Nucleus accumbens (tissue), 56 donors: ENCODE measurements around the gene SAT1.

Experiments
- DNase-seq, 56 donors: peaks; one replicate each; lab custom pipeline; 2025; lab: John Stamatoyannopoulos, UW

SAT1 gene

DNA sequence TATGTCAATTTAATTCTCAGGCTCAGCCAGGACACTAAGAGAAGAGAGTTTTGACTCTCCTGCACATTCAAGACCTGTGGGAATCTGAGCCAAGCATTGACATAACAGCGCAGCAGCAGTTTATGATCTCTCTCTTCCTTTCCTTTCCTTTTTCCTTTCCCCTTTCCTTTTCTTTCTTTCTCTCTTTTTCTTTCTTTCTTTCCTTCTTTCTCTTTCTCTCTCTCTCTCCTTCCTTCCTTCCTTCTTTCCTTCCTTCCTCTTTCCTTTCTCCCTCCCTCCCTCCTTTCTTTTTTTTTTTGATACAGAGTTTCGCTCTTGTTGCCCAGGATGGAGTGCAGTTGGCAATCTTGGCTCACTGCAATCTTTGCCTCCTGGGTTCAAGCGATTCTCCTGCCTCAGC is 21.6 kb downstream of the SAT1 start:
- no peak for DNase-seq

DNA sequence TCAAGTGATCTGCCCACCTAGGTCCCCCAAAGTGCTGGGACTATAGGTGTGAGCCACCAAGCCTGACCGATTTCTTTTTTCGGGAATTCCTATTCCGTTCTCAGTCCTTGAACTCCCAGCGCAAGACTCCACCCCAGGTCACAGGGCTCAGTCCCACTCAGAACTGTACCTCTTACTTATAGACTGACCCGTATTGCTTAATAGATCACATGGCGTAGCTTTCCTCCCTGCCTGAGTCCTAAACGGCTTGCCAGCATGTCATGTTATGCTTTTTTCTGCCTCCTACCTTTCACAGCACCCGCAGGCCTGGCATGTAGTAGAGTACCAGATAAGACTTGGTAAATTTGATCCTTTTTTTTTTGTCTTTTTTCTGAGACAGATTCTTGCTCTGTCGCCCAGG is 22.4 kb downstream of the SAT1 start:
- no peak for DNase-seq

DNA sequence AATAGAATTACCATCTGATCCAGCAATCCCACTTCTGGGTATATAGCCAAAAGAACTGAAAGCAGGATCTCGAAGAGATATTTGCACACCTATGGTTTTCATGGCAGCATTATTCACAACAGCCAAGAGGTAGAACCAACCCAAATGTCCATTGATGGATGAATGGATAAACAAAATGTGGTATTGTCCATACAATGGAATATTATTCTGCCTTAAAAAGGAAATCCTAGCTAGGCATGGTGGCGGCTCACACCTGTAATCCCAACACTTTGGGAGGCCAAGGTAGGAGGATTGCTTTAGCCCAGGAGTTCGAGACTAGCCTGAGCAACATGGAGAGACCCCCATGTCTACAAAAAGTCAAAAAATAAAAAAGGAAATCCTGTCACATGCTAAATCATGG is 27.3 kb downstream of the SAT1 start:
- DNase-seq: no peak

DNA sequence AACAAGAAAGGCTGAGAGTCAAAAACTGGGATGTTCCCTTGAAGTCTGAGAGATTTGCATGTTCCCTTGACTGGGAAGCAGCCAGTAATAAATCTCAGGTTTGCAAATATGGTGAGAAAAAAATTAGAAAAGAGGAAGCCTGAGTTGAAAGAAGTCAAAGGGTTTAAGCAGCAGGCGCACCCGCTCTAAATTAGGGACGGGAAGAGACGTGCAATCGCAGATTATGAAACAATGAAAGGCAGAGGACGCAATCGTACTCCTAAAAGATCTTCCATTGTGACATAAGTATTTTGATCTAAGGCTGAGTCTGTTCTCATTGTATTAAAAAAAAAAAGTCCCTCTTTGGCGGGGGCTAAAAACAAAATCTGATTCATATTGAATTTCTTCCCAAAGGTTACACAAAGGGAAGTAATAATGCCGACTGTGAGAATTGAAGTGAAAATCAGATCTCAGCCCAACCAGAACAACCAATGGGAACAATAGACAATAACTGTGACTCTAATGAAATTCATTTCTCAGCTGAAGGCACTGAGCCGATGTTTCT is 28.2 kb downstream of the SAT1 start:
- peak in 8 of 56 donors; percentile 0 to 25 (median 4) for DNase-seq

DNA sequence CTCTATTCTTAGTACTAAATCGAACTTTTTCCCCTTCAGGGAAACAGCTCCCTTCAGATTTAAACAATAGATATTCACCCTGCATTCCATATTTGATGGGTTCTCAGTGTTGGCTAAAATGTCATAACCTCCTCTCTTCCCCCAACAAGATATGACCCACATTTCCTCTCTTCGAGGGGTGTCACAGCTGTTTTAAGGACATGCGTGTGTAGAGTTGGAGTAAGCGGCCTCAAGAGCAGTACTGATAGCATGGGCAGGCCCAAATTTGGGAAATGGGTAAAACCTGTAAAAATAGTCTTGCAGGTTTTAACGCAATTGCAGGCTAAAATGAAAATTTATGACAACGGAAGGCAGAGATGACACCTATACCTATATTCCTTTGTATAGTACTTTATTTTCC is 28.7 kb downstream of the SAT1 start:
- DNase-seq: peak in 1 of 56 donors; percentile 27

DNA sequence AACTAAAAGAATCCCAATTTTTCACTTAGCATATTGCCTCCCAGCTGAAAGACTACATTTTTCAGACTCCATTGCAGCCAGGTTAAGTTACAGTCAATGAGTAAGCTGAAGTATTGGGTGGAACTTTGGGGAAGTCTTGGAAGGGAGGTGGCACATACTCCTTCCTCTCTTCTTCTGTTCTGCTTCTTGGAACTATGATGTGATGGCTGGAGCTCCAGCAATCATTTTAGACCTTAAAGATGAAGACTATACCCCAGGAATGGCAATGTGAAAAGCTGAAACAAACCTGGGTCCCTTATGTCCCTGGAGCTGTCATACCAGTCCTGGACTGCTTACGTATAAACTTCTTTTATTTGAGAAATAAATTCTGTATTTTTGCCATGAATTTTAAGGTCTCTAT is 30.8 kb downstream of the SAT1 start:
- no peak for DNase-seq

DNA sequence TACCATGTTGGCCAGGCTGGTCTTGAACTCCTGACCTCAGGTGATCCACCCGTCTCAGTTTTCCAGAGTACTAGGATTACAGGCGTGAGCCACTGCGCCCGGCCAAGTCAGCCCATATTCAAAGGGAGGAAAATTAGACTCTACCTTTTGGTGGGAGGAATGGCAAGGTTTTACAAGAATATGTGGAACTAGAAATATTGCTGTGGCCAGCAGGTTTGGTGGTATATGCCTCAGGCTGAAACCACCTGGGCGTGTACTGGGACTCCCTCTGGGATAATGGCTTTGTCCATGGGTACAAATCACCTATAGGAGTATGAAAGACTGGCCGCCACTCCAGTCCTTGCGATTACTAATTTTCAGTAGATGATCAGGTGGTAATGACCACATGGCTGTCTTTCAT is 32.4 kb downstream of the SAT1 start:
- DNase-seq: no peak

DNA sequence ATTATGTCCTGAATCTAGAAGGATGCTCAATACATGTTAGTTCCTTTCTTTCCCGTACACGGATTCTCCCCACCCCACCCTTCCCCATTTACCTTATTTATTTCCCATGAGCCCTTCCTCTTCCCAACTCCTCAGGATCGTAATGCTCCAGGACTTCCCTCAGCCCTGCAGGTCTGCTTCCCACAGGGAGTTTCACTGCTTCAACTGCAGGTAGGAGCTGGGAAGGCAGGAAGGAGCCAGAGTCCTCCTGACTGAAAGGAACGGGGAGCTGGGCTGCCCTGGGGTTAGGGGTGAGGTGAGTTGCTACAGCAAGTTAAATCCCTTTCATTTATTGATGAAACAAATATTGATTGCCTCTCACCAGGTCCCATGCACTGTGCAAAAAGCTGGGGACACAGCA is 33.2 kb downstream of the SAT1 start:
- DNase-seq: no peak

DNA sequence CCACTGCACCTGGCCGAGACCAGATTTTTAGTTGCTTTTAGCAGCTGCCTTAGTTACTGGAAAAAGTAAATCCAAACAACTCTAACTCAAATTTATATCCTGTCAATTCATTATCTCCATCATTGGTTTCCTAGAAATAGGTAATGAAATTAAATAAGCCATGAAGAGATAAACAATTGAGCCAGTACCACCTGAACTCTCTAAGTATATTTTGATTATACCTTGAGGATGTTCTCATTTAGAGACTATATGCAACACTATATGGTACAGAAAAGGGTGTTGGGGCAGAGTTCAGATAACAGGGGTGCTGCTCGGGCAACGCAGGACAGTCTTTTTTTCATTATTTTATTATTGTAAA is 35.0 kb downstream of the SAT1 start:
- no peak for DNase-seq

DNA sequence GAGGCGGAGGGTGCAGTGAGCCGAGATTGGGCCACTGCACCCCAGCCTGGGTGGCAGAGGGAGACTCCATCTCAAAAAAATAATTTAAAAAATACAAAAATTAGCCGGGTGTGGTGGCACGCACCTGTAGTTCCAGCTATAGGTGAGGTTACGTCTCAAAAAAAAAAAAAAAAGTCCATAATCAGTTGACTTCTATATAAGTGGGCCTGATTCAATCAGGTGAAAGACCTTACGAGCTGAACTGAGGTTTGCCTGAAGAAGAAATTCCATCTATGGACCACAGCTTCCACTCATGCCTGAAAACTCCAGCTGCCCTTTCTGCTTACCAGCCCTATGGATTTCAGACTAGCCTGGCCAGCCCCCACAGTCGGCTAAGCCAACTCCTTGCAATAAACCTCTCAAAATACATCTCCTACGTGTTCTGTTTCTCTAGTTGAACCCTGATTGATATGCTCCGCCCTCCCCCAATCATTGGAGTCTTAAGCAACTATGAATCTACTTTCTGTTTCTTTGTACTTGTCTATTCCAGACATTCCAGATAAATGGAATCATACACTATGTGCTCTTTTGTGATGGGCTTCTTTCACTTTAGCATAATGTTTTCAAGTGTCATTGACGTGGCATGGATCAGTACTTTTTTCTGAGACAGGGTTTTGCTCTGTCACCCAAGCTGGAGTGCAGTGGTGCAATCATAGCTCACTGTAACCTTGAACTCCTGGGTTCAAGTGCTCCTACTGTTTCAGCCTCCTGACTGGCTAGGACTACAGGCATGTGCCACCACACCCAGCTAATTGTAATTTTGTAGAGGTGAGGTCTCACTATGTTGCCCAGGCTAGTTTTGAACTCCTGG is 36.6 kb downstream of the SAT1 start:
- DNase-seq: no peak

DNA sequence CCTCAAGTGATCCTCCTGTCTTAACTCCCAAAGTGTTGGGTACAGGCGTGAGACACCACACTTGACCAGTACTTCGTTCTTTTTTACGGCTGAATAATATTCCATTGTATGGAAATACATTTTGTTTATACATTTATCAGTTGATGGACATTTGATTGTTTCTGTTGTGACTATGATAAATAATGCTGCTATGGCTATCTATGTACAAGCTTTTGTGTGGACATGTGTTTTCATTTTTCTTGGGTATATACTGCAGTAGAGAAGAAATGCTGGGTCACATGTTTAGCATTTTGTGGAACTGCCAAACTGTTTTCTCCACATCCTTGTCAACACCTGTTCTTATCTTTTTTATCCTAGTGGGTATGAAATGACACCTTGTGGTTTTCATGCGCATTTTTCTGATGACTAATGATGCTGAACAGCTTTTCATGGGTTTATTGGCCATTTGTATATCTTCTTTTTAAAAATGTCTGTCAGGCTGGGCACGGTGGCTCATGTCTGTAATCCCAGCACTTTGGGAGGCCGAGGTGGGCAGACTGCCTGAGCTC is 37.3 kb downstream of the SAT1 start:
- DNase-seq: no peak

DNA sequence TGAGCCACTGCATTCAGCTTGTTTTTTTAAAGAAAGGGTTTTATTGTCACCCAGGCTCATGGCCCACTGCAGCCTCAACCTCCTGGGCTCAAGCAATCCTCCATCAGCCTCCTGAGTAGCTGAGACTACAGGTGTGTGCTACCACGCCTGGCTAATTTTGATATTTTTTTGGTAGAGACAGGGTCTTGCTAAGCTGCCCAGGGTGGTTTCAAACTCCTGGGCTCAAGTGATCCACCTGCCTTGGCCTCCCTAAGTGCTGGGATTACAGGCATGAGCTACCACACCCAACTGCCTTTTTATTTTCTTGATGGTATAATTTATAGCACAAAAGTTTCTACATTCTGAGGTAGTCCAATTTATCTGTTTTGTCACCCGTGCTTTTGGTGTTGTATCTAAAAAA is 38.9 kb downstream of the SAT1 start:
- no peak for DNase-seq

DNA sequence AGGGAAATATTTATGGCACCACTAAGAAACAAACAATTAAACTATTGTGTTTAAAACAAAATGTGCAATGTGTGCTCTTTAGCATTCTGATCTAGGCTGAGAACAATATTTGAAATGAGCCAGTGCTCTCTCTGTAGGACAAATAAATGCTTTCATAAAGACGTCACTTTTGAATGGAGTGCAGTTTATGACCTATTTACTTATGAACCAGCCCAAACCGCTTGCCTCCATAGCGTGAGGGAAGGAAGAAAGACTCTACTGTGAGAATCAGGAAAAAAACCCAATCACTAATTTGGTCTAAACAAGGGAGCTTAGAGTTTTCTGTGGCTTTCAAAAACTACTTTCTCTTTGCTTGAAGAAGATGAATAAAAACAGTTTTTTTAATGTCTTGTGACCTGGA is 39.4 kb downstream of the SAT1 start:
- DNase-seq: peak in 5 of 56 donors; percentile 2 to 19 (median 6)

DNA sequence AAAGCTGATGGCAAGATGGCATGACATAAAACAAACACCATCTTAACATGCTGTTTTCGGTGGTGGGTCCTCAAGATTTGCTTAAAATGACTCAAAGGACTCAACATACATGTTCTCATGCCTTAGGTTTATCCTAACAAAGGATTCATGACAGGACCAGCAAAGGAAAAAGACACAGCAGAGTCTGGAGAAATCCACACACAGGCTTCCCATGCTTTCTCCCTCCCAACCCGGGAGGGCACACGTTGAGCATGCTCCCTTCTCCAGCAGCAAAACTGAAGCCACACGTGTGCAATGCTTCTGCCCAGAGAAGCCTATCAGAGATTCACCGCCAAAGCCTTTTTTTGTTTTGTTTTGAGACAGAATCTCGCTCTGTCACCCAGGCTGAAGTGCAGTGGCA is 39.9 kb downstream of the SAT1 start:
- no peak for DNase-seq

DNA sequence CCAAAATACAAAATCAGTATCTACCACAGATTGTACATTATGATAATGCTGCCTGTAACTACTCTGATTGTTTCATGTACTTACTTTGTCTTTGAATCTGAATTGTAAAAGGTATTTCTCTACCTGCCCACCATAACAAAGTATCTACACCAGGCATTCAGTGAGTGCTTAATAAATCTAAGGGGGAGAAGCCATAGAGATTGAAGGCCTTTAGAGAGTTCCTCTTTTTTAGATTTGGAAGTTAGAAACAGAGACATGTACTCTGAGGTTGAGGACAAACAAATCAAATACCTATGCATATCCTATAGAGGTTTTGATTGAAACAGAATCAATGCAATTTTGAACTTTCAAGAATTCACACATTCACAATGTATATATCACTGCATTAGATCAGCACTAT is 42.7 kb downstream of the SAT1 start:
- DNase-seq: no peak

DNA sequence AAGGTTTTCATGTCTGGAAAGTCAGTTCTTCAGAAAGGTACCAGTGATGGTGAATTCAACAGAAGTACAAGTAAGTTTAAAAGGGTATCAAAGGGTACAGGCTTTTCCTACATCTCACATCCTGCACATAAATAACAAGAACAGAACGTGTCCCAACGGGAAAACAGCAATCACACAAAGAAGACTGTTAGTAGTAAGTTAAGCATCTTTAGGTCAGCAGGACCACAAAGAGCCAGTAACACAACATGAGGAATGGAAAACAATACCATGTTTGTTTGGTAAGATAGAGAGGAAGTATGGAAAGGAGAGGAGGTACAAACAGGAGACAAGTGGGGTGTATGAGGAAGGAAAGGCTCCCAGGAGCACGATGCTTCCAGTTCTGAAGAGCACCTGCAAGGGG is 43.2 kb downstream of the SAT1 start:
- no peak for DNase-seq

DNA sequence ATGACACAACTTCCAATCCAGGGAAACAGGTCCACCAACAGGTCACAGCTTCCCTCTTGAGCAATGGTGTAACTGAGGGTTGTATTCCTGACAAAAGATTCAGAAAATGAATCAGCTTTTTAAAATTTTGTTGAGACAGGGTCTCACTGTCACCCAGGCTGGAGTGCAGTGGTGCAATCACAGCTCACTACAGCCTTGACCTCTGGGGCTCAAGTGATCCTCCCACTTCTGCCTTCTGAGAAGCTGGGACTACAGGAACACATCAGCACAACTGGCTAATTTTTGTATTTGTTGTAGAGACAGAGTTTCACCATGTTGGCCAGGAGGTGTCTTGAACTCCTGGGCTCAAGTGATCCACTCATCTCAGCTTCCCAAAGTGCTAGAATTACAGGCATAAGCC is 43.7 kb downstream of the SAT1 start:
- DNase-seq: no peak

DNA sequence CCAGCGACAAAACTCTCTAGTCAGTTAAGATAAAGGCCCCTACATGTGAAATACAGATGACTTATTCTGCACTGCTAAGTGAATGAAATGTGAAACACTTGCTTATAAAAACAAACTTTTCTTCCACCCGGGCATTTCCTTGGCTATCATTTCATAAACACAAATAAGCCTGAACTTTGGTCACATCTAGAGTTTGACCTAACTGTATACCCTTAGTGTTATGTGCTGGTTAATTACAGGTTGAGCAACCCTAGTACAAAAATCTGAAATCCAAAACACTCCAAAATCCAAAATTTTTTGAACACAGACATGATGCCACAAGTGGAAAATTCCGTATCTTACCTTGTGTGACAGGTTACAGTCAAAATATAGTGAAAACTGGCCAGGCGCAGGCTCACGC is 45.9 kb downstream of the SAT1 start:
- DNase-seq: no peak

DNA sequence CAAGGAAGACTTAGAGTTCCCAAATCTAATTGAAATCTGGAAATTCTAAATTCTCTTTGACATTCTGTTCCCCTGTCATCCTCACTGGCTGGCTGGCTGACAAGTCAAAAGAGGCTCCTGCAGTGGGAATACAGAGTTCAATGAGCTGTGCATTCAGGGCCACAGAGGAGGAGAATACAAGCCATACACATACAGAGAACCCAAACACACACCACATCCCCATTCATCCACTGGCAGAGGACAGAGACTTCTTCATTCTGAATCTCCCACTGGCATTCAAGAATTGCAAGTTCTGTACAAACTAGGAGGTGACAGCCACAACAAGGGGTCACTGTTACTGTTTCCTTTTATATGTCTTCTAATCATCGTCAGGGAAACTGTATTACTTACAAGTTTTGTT is 49.7 kb downstream of the SAT1 start:
- DNase-seq: no peak
